Ishikawa (cell line): ENCODE results near the gene EPHA7.

Experiments
- CEBPB ChIP-seq: IDR thresholded peaks from 2 replicates; pipeline ENCODE4 v1.6.1; 2012
- CREB1 ChIP-seq: IDR thresholded peaks from 2 replicates; pipeline ENCODE4 v1.6.1; 2012; ENCODE audit warnings: low read depth
- EGR1 ChIP-seq: IDR thresholded peaks from 2 replicates; pipeline ENCODE4 v1.6.1; 2012
- EP300 ChIP-seq: IDR thresholded peaks from 2 replicates; pipeline ENCODE4 v1.6.1; 2012; ENCODE audit warnings: borderline replicate concordance
- FOXM1 ChIP-seq: IDR thresholded peaks from 2 replicates; pipeline ENCODE4 v1.6.1; 2012; ENCODE audit warnings: low read depth, borderline replicate concordance
- NFIC ChIP-seq: IDR thresholded peaks from 2 replicates; pipeline ENCODE4 v1.6.1; 2012
- RAD21 ChIP-seq: IDR thresholded peaks from 2 replicates; pipeline ENCODE4 v1.6.1; 2012; ENCODE audit warnings: low read depth
- REST ChIP-seq: IDR thresholded peaks from 2 replicates; pipeline ENCODE4 v1.6.1; 2012; ENCODE audit warnings: low read depth, mild to moderate bottlenecking
- TAF1 ChIP-seq: IDR thresholded peaks from 2 replicates; pipeline ENCODE4 v1.6.1; 2012; ENCODE audit warnings: low read depth, mild to moderate bottlenecking
- TCF12 ChIP-seq: IDR thresholded peaks from 2 replicates; pipeline ENCODE4 v1.6.1; 2012; ENCODE audit warnings: low read depth
- TEAD4 ChIP-seq: IDR thresholded peaks from 2 replicates; pipeline ENCODE4 v1.6.1; 2012
- YY1 ChIP-seq: IDR thresholded peaks from 2 replicates; pipeline ENCODE4 v1.6.1; 2012; ENCODE audit warnings: low read depth
- ZBTB7A ChIP-seq: IDR thresholded peaks from 2 replicates; pipeline ENCODE4 v1.6.1; 2012; ENCODE audit warnings: low read depth
- TF ChIP-seq, protein P1 (sequence below): IDR thresholded peaks from 2 replicates; pipeline ENCODE4 v1.6.1; 2012
- TF ChIP-seq, protein P2 (sequence below): IDR thresholded peaks from 2 replicates; pipeline ENCODE4 v1.6.1; 2012

Gene EPHA7

GRCh38 chr6:93358435-93358834 is 60.9 kb downstream of the EPHA7 start:
- TF ChIP-seq, protein P1, sequence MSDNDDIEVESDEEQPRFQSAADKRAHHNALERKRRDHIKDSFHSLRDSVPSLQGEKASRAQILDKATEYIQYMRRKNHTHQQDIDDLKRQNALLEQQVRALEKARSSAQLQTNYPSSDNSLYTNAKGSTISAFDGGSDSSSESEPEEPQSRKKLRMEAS, result no peak
- no peak for TF ChIP-seq TAF1
- no peak for TF ChIP-seq FOXM1
- no peak for TF ChIP-seq TEAD4
- TF ChIP-seq TCF12, result no peak
- TF ChIP-seq NFIC, result peak; percentile 42; the same call in 1 of the 2 replicates

- TF ChIP-seq TCF12 (no peak), TEAD4 (no peak), YY1 (no peak), CREB1 (no peak), FOXM1 (no peak), EGR1 (no peak), RAD21 (no peak), REST (no peak), EP300 (no peak)
- TF ChIP-seq, protein P2, sequence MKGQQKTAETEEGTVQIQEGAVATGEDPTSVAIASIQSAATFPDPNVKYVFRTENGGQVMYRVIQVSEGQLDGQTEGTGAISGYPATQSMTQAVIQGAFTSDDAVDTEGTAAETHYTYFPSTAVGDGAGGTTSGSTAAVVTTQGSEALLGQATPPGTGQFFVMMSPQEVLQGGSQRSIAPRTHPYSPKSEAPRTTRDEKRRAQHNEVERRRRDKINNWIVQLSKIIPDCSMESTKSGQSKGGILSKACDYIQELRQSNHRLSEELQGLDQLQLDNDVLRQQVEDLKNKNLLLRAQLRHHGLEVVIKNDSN, result no peak
Observed at GRCh38 chr6:93352604-93353003, 66.8 kb downstream of the EPHA7 start.

DNA sequence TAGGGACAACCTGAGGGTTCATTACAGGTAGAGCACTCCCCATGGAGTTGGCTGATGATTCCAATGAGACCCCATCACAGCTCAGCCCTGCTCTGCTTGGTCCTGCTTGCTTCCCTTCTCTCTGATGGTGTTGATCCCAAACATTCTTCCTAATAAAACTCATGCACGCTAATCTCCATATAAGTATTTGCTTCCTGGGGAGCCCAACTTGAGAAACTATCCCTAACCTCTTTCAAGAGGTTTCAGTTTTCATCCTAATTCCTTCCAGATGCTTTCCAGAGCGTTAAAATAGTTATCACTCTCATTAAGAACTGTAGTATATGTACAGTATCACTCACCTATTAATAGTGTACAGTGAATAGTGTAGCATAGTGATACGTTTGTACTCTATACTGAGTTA is 68.1 kb downstream of the EPHA7 start:
- TF ChIP-seq TEAD4 (no peak), YY1 (no peak), NFIC (no peak), CEBPB (no peak), REST (no peak), RAD21 (no peak), EGR1 (no peak)
- TF ChIP-seq, protein P1, result no peak

DNA sequence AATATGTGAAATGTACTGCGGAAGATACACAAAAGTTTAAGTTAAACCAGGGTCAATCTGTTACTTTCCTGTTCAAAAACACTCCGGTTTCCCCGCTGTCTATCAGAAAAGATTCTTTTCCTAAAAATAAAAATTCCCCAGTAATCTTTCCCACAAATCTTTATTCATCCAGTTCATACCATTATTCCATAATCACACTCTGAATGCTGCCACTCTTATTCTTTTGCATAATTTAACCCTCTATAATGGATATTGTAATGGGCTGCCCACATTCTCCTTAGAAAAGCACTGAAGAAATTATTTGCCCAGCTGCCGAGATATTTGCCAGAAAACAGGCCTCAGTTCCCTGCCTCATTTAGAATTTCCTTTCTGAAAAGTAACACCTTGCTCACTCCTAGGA is 68.6 kb downstream of the EPHA7 start:
- TF ChIP-seq YY1 (no peak), EP300 (no peak), ZBTB7A (no peak), CEBPB (no peak), TAF1 (no peak), CREB1 (no peak), TCF12 (no peak), REST (no peak), EGR1 (no peak), RAD21 (no peak), TEAD4 (no peak), NFIC (no peak)
- TF ChIP-seq, protein P1, result no peak
- TF ChIP-seq, protein P2, result no peak

- TF ChIP-seq REST, result no peak
- TF ChIP-seq, protein P2, result no peak
- no peak for TF ChIP-seq EGR1
- TF ChIP-seq TCF12, result no peak
- TF ChIP-seq EP300, result no peak
- no peak for TF ChIP-seq YY1
- TF ChIP-seq TEAD4, result no peak
- no peak for TF ChIP-seq NFIC
- TF ChIP-seq, protein P1, result no peak
- TF ChIP-seq FOXM1, result no peak
- no peak for TF ChIP-seq CEBPB
- no peak for TF ChIP-seq RAD21
- no peak for TF ChIP-seq TAF1
- no peak for TF ChIP-seq CREB1
- TF ChIP-seq ZBTB7A, result no peak
Observed at GRCh38 chr6:93344333-93344835, 75.0 kb downstream of the EPHA7 start.
